GM21786 (cell line): ENCODE results near the gene MIER2.
"Not testable (repeated sequence)": the region's sequence is repeated elsewhere in the genome, so short reads cannot be mapped to it uniquely, and the experiment has no call there.

Source experiments
- ATAC-seq: cut with Tn5 transposase; IDR thresholded peaks from one replicate; pipeline ENCODE4 v1.9.1; 2021; ENCODE audit not compliant: unreplicated experiment

MIER2 gene

DNA sequence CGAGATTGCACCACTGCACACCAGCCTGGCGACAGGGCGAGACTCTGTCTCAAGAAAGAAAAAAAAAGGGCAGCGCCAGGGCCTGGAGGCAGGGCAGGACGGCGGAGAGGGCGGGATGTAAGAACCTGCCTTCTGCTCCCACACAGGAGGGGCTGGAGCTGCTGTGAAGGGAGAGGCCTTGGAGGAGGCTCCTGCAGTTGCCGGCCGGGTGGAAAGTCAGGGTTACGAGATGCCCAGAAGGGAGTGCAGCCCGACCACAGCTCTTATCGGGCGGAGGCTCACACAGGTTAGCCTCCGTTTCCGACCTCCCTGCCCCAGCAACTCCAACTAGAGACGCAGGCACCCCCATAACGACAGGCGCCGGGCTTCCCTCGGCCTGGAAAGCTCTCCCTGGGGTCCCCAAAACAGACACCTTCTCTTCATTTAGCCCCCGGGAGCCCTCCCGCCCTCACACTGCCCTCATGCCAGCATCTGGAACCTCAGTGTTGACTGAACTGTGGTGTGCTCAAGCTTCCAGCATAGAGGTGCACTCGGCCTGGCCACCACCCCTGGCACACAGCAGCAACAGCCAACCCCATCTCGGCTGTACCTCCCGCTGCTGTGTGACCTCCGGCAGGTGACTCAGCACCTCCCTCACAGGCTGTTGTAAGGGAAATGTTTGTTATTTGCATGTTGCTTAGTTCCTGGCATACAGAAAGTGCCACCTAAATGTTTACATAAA lies 54.8 kb downstream of the MIER2 start:
- ATAC-seq, result no peak

DNA sequence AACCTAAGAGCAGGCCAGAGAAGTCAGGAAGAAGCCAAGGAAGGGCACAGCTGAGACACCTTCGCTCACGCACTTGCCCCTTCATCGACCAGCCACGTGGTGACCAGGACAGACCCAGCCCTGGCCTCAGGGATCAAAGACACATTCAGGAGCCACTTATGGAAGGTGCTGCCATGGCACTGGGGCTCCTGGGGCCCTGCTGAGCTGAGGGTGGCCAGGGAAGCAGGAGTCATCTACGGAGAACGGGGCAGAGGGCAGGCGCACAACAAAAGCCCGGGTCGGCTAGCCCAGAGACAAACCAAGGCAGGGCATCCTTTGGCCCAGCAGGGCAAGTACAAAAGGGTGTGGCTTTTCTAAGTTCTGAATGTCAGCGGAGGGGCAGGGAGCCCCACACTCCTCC lies 55.7 kb downstream of the MIER2 start:
- no peak for ATAC-seq

GRCh38 chr19:287381-287871 lies 57.2 kb downstream of the MIER2 start:
- no peak for ATAC-seq

DNA sequence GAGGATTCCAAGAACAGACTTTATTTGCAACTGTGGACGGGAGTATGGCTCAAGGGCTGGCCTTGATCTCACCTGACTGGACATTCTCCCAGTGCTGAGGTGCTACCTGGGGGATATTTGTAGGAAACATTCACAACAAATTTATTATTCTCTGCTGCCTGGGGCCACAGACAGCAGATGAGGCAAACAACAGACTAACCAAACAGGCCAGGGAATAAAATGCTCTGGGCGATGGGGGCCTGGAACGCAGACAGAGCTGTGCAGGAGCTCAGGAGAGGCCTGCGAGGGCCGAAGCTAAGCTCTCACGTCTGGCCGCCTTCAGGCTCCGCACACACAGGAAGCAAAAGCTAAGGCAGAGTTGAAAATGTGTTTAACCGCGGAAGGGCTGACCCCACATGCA lies 61.2 kb downstream of the MIER2 start:
- ATAC-seq, result no peak

DNA sequence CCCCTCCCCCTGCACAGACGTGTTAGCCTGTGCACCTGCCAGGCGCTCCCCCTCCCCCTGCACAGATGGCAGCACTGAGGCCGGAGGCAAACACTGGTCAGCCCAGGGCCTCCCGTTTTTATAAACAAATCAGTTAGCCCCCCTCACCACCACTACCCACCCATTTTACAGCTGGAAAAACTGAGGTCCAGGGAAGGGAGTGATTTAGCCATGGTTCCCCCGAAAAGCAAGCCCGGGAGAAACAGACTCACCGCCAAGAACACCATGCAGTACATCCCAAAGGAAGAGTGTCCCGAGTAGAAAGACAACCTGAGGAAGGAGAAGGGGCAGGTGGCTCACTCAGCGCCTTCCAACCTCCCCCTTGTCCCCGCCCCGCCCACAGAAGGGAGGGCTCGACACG lies 62.1 kb downstream of the MIER2 start:
- no peak for ATAC-seq

GRCh38 chr19:281992-282391 lies 62.6 kb downstream of the MIER2 start:
- ATAC-seq, result no peak

- no peak for ATAC-seq
These were observed 63.3 kb downstream of the MIER2 start for GRCh38 chr19:281156-281853.

GRCh38 chr19:280541-281009 lies 64.0 kb downstream of the MIER2 start:
- ATAC-seq, result no peak

DNA sequence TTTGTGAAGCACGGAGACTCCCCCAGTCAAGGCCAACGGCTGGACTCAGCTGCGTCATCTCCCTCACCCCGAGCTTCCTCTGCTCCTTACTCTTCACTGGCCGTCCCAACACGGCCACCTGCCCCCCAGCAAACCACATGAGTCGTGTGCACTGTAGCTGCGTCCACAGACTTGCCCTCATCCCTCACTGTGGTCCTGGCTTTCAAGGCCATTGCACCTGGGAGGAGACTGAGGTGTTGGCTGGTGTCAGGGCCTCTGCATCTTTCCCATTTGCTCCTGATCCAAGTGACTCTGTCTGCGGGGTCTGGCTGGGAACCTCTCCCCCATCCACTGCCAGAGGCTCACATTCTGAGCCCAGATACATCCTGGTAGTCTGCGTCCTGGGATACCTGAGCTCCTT lies 64.9 kb downstream of the MIER2 start:
- no peak for ATAC-seq

DNA sequence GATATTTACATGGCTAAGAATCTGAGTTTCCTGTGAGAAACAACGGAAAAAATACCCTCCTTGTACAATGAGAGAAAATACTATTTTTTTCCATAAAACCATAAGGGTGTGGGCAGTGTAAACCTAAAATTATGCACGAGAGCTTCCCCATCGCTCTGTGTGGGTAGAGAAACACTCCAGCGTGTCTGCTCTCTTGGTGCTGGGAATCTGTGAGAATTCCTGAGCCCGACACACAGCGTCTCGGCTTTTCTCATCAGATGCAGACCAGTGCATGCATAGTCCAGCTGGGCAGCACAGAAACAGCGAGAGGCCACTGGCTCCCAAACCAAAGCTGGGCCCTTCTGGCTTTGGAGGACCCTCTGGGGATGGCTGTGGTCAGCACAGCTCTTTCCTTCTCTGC lies 65.4 kb downstream of the MIER2 start:
- ATAC-seq, result no peak

DNA sequence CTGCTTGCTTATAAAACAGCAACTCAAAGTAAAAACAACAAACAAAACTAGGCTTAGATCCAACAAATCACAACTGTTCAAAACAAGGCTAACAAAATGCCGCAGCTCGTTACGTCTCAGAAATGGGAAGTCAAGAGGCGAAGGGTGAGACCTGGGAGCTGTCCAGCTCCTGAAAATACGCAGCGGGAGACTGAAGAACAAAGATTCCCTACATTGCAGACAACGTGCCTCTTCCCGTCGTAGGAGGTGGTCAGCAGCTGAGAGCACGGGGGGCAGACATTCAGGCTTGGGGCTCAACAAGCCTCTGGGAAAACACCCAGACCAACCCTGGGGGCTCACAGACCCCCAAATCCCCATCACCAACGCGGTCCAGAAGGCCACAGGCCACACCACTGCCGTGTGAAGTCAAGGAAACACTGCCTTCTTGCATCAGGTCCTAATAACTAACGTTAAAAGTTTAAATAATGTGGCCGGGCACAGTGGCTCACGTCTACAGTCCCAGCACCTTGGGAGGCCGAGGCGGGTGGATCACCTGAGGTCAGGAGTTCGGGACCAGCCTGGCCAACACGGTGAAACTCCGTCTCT lies 66.9 kb downstream of the MIER2 start:
- no peak for ATAC-seq

GRCh38 chr19:277131-277530 lies 67.5 kb downstream of the MIER2 start:
- no peak for ATAC-seq

DNA sequence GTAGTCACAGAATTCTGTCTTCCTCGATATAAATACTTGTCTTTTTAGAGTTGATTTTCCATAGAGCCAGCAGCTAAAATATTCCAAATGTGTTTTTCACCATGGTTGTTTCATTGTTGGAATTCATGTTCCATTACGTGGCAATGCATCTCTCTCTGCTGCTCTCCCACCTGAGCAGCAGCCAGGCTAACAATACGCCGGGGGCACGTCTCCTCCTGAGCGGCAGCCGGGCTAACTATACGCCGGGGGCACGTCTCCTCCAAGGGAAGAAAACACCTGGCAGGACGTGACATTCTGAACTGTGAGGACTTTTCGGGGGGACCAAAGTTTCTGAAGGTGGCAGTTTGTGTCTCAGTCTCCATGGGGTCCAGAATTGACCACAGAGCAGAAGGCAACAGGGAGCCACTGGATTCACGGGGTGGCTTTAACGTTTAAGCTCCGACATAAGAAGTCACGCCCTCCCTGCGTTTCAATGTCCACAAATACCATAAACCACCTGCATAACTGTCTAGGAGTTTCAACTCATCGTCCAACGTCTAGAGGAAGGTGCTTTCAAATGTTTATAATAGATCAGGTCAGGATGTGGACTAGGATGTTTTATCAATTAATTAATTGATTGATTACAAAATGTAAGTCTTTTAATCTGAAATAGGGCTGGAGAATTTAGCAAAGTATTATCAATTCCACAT lies 68.5 kb downstream of the MIER2 start:
- no peak for ATAC-seq

GRCh38 chr19:275000-275399 lies 69.6 kb downstream of the MIER2 start:
- ATAC-seq, result no peak

DNA sequence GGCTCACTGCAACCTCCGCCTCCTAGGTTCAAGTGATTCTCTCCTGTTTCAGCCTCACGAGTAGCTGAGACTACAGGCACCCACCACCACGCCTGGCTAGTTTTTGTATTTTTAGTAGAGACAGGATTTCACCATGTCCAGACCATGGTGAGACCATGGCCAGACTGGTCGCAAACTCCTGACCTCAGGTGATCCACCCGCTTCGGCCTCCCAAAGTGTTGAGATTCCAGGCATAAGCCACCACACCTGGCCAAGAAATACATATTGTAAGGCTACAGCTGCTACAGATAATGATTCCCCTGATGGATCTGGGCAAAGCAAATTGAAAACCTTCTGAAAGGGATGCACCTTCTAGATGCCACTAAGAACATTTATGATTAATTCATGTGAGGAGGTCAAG lies 71.2 kb downstream of the MIER2 start:
- no peak for ATAC-seq

- no peak for ATAC-seq
These were observed 72.7 kb downstream of the MIER2 start for GRCh38 chr19:271856-272255.

GRCh38 chr19:270766-271318 lies 73.8 kb downstream of the MIER2 start:
- ATAC-seq, result not testable (repeated sequence)

- ATAC-seq, result no peak
These were observed 75.4 kb downstream of the MIER2 start for GRCh38 chr19:269241-269640.

DNA sequence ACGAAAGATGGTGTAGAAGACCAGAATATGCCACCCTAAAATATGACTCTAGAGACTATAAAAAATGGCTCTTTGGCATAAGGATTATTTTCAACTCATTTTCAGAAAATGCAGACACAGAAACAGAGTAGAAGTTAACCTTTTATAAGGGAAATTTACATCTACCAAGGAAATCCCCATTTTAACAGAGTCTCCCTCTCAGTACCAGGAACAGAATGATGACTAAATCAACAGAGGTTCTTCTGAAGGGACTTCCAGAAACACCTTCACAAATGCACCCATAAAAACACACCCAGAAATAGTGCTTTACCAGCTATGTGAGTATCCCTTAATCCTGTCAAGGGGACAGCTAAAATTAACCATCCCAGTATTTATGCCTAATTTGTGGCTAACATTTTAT lies 82.5 kb downstream of the MIER2 start:
- no peak for ATAC-seq

- ATAC-seq, result not testable (repeated sequence)
These were observed 87.8 kb downstream of the MIER2 start for GRCh38 chr19:256804-257203.
